Measurements from ENCODE around the gene MLANA.
A peak's percentile ranks its signal among the peaks of the same experiment; 100 is the strongest.

Gene MLANA, protein sequence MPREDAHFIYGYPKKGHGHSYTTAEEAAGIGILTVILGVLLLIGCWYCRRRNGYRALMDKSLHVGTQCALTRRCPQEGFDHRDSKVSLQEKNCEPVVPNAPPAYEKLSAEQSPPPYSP

DNA sequence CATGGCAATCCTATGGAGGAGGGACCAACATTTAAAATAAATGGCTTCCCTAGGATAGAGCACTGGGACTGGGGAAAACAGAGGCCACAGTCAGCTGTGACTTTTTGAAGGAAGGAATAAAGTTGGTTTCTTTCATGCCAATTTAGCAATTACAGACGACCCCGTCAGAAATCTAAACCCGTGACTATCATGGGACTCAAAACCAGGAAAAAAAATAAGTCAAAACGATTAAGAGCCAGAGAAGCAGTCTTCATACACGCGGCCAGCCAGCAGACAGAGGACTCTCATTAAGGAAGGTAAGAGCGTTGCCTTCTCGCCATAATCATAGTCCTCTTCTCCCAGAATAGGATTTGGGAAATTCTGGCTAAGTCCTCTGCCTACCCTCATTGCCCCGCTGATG, at the start of gene MLANA:
Gene MLANA (plus strand): TSS at position 249 of the 400 bp plus-strand sequence. CDS start 1,586 bp downstream, outside the sequence.
- DNase-seq, result no peak

DNA sequence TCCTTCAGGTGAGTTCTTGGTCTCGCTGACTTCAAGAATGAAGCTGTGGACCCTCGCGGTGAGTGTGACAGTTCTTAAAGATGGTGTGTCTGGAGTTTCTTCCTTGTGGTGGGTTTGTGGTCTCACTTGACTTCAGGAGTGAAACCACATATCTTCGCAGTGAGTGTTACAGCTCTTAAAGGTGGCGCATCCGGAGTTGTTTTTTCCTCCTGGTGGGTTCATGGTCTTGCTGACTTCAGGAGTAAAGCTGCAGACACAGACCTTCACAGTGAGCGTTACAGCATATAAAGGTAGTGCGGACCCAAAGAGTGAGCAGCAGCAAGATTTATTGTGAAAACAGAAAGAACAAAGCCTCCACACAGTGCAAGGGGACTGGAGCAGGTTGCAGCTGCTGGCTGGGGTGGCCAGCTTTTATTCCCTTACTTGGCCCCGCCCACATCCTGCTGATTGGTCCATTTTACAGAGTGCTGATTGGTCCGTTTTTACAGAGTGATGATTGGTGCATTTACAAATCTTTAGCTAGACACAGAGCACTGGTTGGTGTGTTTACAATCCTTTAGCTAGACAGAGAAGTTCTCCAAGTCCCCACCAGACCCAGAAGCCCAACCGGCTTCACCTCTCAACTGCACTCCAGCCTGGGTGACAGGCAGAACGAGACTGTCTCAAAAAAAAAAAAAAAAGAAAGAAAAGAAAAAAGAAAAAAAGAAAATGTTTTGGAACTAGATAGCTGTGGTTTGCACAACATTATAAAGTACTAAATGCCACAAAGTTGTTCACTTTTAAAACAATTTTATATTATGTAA, 48.7 kb upstream of the MLANA start:
- DNase-seq, result peak; percentile 70

DNA sequence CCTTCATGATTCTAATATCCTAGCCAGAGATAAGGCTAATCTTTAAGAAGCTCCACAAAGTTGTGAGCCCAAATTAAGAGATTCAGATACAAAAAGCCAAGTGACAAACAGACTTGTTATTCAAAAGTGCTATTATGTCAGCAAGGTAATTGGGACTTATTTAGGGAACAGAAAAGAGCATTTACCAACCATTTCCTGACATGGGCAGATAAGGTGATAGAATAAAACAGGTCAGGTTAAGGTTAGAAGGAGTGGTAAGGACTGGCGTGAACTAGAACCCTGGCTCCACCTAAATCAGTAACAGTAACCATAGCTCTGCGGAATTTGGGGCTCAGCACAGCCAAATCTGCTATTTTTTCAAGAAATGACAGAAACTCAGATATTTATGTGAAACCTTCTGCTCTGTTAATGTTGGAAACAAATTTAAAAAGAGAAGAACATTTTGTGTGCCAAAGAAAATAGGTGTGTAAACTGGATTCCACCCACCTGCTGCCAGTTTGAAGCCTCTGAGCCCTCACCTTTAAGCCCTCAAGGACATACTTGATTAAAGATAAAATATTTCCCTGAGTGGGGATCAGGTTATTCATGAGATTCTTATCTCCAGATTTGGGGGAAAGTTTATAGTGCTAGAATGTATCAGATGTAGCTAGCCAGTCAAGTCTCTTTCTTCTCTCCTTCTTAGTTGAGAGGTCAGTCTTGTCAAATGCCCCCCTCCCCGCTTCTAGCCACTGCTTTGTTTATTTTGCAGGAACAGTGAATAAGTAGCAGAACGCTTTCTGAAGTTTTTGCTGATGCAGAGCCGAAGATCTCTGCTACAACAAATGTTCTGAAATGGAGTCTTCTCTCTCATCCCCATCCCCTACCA, 47.5 kb upstream of the MLANA start:
- no peak for DNase-seq

DNA sequence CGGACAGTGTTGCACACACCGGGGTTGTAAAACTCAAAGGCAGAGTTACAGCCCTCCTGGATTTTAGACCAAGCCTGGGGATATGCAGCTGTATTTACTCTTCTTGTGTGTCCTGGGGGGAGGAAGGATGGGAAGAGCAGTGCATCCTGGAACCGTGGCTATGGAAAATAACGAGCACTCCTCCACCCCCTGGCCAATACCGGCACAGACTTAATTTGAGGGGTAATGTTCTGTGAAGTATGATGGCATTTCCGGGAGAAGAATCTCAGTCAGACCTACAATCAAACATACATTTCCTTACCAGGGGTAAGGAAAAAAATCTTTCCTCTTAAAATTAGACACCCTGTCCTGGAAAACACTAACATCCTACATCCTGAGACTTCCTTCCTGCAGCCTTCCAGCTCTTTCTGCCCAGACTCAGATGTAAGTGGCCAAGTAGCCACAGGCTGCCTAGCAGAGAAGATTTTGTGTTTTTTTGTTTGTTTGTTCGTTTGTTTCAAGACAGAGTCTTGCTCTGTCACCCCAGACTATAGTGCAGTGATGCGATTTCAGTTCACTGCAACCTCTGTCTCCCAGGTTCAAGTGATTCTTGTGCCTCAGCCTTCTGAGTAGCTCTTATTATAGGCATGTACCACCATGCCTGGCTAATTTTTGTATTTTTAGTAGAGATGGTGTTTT, 46.8 kb upstream of the MLANA start:
- no peak for DNase-seq

DNA sequence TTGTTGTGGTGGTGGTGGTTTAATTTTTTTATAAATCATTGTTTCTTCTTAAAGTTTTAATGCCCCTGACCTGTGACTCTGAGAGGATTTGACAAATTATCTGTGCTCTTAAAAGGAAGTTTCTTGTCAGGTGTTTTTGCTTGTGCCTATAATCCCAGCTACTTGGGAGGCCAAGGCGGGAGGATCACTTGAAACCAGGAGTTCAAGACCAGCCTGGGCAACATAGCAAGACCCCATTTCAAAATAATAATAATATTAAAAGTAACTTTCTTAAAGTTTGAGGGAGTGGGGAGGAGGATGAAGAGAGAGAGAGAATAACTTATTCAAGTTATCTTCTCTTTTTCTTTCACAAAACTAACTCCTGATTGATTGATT, 45.5 kb upstream of the MLANA start:
- DNase-seq, result no peak

DNA sequence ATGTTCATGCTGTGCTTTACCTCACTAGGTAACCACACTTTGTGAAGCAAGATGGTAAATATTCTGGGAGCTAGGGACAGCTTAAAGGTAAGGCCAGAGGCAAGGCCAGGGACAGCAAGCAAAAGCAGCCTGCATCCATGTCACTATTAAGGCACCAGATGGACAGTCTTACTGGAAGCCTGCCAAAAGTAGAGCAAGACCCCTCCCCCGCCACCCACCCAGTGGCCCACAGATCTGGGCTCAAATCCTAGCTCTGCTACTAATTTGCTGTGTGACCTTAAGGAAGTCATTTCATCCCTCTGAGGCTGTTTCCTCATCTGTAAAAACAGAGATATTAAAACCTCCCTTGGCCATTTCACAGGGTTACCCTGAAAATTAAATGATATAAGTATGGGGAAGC, 44.6 kb upstream of the MLANA start:
- DNase-seq, result no peak

DNA sequence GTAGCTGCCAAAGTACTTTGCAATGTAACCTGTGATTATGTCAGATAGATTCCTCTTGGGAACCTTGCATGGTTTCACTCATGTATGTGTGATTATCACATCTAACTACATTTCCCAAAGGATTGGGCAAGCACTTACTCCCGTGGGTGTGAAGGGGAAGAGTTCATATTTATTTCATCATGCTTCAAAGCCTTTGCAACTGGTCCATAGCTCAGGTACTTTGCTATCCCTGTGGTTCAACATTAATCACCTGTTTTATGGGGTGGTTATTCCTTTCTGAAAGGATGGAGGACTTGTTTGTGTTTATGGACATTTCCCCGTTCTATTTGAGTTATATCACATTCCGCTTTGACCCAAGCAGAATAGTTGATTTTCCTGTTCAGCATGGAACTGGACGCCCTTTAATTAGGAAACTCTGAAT, 44.2 kb upstream of the MLANA start:
- no peak for DNase-seq

DNA sequence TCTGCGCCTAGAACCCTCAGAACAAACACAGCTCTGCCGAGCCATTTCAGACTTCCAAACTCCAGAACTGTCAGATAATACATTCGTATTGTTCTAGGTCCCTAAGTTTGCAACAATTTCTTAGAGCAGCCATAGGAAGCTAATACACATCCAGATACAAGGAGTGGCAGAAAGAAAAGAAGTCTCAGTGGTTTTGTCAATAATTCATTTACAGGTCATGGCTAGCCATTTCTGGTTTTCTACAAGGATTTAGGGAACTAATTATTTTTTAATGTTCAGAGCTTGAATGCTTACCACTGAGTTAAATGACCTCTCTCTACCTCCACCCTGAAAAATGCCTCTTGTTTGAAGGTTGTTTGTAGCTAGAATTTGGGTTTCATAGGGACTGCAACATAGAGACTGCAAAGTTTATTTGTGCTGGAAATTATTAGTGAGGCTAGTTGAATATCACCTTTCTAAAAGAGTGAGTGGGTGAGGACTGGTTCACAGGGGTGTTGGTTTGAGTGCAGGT, 42.3 kb upstream of the MLANA start:
- no peak for DNase-seq

DNA sequence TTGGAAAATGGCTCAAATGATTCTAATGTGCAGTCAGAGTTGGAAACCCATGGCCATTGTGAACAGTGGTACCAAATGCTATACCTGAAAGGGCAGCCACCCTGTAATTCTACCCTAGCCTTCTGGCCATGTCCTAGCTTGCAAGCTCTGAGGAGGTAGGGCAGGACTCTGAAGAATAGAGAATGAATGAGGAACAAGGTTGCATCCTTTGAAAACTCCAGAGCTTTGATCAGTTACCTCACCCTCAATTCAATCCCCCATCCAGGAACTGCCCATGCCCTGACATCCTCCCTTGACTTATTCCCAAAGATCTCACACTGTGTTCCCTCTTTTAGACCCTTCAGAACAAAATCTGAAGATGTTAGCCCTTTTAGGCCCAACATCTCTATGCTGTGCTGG, 40.0 kb upstream of the MLANA start:
- DNase-seq, result no peak

DNA sequence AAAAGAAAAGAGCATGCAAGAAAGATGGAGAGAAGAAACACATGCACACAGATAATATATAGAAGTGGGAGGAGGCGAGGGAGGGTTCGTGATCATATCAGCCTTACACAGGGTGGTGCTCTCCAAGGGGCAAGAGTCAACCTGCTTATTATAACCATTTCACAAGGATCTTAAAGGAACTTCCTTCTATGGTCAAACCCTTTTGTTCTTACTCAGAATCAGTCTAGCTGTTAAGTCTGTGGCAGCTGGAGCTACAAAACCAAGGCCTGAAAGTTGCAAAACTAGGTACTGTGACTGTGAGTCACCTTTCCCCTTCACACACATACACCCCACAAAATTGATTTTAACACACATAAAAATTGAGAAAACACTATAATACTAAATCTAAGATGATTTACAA, 39.2 kb upstream of the MLANA start:
- DNase-seq, result peak; percentile 28

DNA sequence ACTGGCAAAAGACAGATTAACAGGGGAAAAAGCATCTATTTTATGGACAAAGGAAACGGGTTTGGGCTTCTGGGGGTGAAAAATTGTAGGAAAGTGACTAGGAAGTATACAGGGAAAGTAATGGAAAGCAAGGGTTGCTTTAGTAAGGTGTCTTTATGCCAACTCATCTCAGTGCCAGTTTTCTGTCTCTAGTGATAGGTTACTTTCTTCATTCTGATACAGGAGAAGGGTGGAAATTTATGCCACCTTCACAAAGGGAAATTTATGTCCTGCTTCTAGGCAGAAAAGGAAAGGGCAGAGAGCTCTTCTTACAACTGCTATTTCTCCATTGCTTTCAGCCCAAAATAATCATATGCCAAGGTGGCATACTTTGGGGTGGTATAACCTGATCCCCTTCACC, 37.7 kb upstream of the MLANA start:
- no peak for DNase-seq

DNA sequence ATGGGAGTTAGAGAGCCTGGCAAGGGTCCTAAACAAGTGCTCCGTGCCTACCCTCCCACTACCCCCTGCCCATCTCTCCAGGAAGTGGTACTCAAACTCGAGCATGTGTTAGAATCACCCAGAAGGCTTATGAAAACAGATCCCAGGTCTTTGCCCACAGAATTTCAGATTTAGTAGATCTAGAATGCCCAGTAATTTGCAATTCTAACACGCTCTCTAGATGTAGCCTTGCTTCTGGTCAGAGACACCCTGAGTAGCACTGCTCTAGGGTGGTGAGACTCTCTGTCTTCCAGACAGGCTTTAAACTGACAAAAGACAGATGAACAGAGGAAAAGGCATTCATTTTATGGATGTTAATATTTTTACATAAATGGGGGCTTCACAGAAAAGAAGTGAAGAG, 37.1 kb upstream of the MLANA start:
- DNase-seq, result no peak

DNA sequence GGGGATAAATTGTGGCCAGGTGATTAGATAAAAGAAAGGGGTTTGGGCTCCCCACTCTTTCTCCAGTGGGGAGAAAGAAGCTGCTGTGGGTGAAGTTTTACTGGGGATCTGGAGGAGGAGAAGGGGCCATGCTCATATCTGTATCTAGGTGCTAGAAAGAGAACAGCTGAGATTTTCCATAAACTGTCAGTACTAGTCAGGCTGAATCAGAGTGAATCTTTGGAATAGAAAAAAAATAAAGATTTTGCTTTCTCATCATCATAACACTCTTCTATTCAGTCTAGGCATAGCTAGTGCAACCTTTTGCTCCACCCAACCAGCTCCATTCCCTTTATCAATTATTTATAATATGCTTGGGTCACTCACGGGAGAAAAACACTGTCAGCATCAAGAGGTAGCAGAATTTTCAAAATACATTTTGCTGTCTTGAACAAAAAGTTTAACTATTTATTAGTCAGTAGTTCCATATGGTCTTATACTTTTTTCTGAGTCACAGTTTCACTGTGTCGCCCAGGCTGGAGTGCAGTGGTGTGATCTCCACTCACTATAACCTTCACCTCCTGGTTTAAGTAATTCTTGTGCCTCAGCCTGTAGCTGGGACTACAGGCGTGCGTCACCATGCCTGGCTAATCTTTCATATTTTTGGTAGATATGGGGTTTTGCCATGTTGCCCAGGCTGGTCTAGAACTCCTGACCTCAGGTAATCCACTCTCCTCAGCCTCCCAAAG, 36.5 kb upstream of the MLANA start:
- DNase-seq, result no peak

DNA sequence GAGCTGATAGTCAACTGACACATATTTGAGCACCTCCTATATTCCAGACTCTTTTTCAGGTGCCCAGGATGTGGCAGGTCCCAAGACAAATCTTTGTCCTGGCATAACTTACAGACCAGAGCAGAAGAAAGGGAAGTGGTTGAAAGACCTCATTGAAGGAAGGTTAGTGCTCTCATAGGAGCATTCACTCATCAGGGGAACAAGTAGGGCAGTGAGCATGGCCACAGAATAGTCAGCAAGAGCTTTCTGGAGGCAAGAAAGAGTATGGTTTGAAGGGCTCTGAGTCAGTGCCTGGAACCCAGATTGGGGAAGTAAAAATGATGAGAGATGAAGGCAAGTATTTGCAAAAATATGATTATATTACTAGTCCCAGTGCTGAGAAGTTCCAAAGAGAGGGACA, 32.8 kb upstream of the MLANA start:
- no peak for DNase-seq

DNA sequence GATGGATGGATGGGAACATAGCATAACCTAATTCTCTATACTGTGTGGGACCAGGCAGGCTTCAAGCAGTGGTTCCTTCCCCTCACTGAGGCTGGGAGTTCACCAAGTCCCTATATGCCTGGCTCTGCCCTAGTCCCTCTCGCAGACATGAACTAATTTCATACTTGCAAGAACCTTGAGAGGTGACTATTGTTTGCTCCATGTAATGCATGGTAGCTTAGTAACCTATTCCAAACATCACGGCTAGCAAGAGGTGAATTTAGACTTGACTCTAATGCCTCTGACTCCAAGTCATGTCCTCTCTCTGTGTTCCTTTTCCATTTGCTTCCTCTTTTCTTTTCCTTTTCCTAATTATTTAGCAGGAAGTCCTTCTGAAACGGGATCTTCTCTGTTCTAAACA, 31.9 kb upstream of the MLANA start:
- no peak for DNase-seq

DNA sequence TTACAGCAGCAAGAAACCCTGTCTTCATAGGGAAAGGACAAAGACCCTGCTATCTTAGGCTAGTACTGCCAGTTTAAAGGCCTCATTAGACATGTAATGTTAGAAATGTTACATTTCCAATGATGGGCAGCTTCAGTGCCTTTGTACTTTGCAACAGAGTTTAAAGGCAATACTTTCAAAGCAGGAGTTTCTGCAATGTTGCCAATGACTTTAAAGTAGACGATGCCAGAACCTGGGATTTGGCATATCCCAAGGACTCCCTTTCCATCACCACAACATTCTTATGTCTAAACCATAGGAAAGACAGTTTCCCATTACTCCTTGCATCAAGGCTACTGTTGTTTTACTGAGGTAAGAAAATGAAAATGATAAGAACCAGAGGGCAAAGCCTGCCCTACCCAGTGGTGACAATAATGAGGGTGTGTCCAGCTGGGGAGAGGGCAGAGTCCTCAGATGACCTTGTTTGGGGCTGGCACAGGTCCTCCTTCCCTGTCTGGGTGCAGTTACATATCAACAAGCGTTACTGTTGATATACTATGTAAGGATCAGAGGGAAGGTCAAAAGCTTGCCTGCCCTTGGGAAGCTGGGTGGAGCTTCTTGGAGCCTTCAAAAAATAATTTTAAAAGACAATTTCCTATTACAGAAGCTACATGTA, 27.5 kb upstream of the MLANA start:
- DNase-seq, result no peak

DNA sequence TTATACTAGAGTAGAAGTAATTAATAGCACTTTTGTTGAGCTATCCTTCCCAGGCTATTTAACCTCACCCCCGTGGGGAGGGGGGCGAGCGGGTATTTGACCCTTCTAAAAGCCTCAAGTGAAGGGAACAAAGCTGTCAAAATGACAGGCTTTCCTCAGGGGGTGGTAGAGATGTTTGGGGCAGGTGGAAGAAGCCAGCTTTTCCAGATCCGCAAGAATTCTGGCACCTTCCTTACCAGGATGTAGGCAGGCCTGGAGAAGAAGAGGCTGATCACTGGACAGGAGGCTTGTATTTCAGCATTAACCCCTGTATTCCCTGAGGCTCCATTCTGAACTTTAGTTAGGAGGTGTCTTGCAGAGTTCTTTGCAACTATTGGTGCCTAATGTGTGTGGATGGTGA, 26.2 kb upstream of the MLANA start:
- DNase-seq, result no peak

DNA sequence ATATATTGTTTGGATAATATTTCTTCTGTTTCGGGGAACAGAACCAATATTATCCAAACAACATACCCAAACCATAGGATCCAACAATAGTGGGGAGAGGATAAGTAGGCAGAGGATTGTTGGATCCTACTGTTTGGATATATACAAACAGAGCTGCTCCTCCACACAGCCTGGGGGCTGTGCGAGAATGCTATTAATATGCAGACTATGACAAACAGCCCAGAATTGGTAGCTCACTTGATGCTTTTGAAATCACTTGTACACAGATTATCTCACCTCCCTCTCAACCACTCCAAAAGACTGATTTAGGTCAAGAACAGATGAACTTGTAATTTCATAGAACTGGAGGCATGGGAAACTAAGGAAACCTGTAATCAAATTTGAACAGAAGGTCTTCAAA, 24.4 kb upstream of the MLANA start:
- DNase-seq, result no peak

DNA sequence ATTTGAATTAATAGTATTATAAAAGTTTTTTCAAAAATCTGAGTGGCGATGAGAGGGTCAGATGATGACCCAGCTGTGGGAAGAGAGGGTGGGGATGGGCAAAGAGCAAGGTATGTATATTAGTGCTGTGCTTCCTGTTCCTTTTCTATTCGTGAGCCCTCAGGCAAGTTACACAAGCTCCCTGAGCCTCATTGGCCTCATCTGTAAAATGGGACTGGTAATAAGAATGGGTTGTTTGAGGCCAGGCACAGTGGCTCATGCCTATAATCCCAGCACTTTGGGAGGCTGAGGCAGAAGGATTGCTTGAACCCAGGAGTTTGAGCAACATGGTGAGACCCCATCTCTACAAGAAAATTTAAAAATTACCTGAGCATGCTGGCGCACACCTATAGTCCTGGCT, 24.0 kb upstream of the MLANA start:
- DNase-seq, result no peak

DNA sequence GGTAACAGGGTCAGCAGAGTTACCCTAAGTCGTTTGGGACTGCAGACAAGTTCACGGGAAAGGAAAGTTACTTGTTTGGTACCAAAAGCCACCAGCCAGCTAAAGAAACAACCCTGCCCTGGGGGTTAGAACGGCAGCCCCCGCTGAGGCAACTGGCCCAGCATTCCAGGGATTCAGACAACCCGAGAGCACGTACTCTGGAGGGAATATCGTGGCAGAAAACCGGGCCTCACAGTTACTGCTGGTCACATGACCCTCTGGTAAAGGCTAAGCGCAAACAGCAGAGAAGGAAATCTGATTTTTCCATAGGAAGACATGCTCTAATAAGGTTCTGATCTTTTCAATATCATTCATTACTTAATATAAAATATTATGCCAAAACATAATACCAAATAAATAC, 22.5 kb upstream of the MLANA start:
- DNase-seq, result no peak

DNA sequence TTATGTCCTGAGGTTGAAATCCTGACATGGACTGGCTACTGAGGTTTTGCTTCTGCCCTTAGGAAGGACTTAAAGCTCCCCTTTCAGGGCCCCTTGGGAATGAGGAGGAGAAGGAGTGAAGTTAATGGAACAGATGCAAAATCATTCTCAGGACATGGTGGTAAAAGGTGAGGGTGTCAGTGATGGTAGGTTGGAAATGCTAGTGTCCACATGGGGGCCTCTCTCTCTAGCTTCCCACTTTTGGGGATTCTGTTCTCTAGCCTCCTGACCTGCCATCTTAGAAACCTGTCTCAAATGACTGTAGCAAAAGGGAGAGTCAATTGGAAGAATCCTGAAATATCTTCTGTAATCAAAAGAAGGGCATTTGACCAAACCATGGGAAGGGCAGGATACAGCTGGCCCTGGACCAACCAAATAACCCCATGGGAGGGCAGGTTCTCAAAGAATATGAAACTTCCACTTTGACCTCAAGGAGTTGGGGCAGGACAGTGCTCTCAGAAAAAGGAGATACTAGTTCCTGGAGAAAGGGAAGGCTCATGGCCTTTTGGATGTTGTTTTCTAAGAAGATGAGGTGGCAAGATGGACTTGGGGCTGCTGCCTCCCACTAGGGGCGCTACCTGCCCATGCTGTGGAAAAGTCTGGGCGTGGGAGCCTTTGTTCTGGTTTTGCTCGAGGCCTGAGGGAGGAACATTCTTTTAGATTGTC, 21.2 kb upstream of the MLANA start:
- DNase-seq, result no peak

DNA sequence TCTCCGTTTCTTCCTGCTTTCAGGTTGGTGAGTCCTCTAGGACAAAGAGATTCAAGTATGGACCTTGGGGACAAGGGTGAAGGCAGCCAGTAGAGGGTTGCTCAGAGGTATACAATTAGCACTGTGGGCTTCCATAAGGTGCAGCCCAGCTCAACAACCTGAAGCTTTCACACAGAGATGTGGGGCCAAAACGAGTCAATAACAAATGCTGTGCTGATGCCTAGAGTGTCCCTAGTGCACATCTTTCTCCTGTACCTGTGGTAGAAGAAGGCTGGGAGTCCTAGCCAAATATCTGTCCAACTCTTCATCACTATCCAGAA, 20.7 kb upstream of the MLANA start:
- DNase-seq, result no peak
